H4 (cell line): Measurements from ENCODE around the gene NKX1-1. TPM values are rescaled to one million over a fixed set of nuclear protein-coding genes. Genes with fewer than 3 reads are reported as not detected.

Experiments used
- DNase-seq: peaks from one replicate; pipeline ENCODE4 v3.0.0-alpha.2; 2015; ENCODE audit warnings: low spot score
- total RNA-seq: library from RNA; depleted of rRNA; stranded (reverse); fragments of >200 nt; shearing (Covaris generic); gene quantifications from 2 replicates; pipeline ENCODE4 v1.2.3, GENCODE V29; 2014

Gene NKX1-1
- total RNA-seq, 1 experiment from 2014 or later = not detected

DNA sequence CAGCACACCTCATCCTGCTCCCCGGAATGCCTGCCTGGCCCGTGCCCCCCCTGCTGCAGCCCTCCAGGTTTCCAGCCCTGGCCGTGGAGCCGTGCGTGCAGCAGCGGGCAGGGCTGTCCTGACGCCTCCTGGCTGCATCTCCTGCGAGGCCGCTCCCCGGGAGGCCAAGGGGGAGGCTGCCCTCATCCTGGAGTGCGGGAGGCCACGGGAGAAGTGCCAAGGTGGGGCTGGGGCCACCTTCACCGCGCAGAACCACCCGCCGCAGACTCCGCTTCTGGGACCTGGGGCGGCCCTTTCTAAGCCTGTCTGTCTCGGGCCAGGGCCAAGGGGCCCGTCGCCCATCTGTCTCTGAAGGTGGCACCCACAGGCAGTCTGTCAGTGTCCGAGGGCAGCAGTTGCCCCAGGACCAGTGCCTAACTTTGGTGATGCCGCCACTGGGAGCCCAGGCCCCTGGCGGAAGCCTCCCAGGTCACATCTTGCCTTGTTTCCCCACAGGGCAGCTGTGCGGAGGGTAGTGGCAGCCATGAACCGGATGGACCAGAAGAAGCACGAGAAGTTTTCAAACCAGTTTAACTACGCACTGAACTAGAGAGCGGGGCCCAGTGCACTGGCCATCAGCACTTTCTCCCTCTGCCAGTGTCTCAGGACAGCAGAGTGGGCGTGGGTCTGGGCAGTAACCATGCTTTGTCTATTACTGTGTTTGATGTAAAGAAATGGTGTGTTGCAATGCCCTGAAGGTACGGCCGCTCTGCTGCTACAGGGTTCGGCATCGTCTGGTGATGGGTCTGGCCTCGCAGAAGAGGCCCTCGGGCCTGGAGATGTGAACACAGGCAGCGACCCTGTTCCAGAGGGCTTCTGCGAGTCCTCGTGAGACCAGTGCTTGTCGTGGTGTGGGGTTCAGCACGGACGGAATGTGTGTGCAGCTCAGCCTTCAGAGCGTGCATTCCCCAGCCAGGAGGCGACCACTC lies 20.6 kb downstream of the NKX1-1 start:
- no peak for DNase-seq

DNA sequence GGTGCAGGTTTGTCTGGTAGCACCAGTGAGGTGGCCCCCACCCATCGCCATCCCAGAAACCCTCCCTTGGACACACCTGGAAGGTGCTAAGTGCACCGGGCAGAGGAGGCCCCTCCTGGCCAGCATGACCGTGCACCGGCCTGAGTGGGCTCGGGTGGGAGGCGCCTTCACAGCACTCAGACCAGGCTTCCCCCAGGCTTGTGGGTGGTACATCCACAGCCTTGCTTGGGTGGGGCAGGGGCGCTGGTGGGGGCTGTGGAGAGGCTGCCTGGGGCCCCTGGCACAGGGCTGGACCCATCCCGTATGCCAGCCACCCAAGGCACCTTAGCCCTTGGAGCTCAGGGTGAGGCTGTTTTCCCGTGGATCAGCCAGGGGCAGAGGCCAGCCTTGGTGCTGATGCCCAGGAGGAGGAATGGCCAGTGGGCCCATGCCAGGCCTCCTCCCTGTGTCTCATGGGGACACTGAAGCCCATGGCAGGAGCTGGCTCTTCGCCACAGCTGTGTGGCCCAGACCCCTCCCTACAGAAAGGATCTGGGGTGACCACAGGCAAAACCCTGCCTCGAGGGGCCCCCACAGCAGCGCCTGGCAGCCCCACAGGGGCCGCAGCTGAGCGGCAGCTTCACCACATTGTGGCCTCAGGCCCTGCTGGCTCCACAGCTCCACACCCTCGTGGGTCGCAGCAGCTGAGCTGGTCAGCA lies 21.4 kb downstream of the NKX1-1 start:
- DNase-seq = no peak

DNA sequence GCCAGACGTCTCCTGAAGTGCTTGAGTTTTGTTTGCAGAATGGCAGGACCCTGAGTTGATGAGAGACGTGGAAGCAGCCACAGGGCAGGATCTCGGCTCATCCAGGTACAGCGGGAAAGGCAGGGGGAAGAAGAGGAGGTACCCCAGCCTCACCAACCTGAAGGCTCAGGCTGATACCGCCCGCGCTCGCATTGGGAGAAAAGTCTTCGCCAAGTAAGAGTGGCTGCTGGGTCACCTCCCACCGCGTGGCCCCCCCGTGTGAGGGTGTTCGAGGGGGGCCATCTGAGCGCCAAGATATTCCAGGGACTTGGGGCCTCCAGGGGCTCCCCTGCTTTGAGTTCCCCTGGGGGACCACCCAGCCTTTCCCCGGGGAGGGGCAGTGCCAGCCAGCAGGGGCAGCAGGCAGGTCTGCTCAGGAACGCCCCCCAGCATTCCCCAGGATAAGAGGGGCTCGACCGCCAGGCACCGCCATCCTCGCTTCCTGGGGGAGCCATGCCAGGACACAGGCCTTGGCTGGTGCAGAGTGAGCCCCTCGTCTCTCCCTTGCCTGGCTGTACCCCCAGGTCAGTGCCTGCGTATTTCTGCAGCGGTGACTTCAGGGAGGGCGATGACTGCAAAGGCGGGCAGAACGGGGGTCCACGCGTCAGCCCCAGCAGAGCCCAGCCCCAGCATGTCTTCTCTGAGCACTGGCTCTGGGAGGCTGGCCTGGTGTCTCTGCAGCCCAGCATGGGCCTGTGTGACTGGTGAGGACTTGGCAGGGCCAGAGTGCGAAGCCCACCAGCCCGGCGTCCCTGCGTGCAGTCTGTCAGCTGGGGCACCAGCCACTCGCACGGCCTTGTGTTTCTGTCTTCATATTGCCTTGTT lies 22.3 kb downstream of the NKX1-1 start:
- DNase-seq = no peak

- no peak for DNase-seq
Observed at GRCh38 chr4:1382776-1383727, 23.2 kb downstream of the NKX1-1 start.

DNA sequence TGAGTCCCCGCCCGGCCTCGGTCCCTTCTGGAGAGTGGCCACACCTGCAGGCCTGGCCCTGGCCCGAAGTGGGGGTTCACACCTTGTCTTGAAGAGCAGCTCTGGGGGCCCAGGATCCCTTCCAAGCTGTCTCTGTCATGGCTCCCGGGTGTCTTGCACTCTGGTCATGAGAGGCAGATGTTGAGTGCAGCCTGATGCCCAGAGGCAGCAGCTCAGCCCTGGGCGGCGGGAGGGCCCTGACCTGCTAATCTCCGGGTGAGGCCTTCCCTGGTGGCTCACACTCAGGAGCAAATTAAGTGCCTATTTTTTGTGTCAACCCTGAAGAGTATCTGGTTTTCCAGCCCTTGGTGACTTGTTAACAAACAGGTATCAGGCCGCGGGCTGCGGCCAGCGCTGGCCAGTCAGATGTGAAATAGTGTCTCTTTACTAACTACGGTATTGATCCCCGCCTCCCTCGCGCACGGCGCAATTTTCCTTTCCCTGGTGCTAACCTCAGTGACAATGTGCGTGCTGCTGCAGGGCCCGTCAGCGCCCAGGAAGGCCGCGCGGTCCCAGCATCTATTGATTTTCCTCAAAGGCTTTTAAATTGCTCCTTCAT lies 24.2 kb downstream of the NKX1-1 start:
- no peak for DNase-seq

DNA sequence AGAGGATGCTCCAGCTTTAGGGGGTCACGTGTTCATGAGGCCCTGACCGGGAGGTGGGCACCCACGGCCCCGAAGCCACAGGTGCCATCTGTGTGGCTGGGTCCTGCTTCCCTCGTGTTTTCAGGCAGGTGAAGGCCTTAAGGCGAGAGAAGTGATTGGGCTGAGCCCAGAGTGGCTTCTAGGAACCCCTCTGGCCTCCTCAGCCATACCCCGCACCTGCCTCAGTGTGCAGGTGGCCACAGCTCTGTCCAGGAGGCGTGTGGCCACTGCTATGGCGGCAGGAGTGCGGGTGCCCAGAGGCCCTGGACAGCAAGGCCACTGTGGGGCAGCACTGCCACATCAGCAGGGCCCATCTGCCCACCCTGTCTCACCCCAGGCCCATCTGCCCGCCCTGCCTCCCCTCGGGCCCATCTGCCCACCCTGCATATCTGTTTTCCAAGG lies 25.0 kb downstream of the NKX1-1 start:
- no peak for DNase-seq

DNA sequence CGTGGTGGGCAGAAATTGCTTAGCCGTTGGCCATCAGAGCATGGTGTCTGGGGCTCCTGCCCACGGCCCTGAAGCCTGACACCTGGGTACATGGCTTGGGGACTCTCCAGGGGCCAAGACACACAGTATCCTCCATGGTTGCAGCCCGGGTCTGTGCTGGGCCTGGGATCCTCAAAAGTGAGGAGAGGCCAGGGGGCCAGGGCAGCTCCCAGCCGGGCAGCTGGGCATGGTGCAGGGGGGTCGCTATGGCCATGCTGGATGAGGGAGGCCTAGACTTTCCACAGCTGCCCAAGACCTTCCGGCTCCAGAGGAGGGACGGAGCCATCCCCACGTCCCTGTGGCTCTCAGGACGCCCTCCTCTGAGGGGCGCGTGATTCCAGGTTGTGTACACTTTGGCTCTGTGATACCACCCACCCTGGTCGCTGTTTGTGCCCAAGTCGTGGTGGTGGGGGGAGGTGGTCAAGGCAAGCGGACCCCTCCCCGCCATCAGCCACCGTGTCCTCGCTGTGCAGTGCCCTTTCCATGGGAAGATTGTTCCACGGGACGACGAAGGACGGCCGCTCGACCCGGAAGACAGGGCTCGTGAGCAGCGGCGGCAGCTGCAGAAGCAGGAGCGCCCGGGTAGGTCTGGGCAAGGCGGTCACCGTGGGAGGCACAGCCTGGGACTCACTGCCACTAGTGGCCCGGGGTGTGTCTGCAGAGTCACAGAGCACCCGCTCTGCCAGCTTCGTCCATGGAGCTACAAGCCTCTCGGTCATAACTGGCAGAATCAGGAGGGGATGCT lies 25.7 kb downstream of the NKX1-1 start:
- DNase-seq = no peak

GRCh38 chr4:1379801-1380331 lies 26.4 kb downstream of the NKX1-1 start:
- no peak for DNase-seq

DNA sequence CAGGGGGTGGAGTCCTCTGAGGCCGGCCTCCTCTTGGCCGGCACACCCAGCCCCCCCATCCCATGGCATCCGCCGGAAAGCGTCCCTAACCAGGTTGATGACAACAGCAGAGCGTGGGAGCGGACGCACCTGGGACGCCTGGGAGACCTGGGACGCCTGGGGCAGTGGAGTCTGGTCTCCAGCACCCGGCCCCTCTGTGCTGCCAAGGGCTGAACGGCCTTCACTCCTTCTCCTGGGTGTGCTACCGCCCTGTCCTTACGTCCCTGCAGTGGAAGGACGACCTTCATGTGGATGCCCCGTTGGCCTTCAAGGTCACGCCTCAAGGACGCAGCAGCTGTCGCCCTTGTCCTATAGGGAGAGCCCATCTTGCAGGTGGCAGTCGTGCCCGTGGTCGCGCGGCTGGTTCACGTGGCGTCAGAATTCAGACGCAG lies 26.9 kb downstream of the NKX1-1 start:
- DNase-seq = no peak

DNA sequence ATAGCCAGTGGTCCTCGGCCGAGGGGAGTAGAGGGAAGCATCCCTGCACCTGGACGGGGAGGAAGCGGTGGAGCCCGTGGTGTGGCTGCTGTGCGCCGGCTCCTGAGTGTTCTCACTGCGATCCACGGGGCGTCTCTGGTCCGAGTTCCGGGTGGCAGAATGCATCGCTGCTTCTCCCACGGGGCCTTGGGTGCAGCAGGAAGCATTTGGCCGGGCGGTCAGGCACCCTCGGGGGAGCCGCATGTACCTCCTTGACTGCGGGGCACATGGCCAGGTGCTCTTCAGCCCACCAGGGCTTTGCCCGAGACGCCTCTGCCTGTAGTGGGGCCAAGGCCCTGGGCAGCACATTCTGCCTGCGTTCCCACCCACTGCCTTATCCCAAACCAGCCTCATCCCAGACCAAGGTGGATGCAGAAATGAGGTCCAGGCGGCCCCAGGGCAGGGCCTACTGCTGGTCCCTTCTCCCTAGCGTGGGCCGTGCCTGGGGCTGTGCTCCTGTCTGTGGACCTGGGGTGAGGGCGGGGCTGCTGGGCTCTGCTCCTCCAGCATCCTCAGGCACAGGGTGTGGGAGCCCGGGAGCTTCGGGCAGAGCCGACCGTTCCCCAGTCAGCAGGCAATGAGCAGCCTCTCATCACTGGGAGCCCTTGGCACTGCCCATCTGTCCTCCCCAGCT lies 27.5 kb downstream of the NKX1-1 start:
- DNase-seq = no peak

DNA sequence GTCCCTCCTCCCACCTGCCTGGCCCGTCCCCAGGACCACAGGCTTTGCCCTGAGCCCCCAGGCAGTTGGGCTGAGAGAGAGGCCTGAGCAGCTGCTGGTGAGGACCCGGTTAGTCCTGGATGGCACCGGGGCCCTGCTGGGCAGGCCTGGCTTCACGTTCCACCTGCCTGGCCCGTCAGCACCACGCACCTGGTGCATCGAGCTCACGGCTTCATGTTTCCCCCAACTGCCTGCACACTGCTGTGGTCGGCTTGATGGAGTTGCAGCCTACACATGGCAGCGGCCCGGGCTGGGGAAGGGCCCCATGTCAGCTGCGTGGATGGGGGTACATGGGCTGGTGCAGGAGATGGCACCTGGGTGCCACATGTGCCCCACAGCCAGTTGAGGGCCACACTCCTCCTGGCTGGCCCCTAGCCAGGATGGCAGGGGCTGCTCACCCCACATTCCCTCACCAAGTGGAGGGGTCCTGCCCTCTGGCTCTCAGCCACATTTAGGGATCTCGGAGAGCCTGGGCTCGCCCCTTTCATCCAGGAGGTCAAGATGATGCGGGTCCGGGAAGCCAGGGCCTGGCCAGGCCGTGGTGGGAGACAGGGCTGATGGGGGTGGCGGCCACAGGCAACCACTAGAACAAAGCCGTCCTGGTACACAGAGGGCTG lies 28.5 kb downstream of the NKX1-1 start:
- DNase-seq = no peak

DNA sequence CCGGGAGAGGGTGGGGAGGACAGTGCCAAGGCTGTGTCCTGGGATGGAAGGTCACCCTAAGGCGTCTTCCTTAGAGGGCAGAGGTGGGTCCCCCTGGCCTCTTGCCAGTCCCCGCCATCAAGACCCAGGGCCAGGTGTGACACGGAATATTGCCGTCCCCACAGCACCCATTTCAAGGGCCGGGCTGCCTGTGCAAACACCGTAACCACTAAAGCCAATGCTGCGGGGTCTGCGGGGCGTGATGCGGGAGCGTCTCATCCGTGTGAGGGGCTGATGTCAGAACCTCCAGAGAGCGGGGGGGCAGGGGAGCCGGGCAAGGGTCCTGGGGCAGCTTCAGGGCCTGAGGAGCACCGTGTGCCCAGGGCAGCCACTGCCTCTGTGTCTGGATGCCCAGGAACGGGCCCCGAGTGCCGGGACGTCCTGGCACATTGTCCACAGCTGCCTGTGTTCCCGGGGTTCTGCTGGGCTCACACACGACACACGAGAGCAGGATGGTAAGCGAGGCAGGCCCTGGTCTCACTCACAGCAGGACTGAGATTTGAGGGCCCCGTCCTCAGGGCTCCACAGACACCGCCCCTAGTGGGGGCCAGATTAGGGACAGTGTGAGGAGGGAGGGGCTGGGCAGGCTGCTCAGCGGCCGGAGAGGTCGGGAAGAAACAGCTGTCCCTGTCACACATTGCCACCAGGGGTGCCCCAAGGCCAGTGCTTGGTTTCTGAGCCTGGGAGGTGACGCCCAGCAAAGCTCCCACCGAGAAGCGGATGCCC lies 29.2 kb downstream of the NKX1-1 start:
- no peak for DNase-seq

- no peak for DNase-seq
Observed at GRCh38 chr4:1376391-1376840, 29.8 kb downstream of the NKX1-1 start.

DNA sequence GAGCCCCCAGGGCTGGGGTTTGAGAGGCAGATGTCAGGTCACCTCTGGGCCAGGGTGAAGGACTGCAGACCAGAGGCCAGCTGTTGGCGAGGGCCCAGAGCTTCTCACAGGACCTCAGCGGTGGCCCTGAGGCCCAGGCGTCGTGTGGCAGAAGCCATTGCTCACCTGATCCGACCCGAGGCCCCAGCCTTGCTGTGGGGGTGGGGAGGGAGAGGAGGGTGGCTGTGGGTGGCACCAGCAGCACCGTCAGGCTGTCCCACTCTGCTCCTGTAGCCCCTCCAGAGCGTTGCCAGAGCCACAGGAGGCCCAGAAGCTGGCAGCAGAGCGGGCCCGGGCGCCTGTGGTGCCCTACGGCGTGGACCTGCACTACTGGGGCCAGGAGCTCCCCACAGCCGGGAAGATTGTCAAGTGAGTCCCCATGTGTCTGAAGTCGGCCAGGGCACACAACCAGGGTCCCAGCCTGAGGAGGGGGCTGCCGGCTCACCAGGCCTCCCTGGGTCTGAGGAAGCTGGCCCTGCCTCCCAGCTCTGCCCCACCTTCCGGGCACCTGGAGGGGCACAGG lies 30.4 kb downstream of the NKX1-1 start:
- DNase-seq = no peak

DNA sequence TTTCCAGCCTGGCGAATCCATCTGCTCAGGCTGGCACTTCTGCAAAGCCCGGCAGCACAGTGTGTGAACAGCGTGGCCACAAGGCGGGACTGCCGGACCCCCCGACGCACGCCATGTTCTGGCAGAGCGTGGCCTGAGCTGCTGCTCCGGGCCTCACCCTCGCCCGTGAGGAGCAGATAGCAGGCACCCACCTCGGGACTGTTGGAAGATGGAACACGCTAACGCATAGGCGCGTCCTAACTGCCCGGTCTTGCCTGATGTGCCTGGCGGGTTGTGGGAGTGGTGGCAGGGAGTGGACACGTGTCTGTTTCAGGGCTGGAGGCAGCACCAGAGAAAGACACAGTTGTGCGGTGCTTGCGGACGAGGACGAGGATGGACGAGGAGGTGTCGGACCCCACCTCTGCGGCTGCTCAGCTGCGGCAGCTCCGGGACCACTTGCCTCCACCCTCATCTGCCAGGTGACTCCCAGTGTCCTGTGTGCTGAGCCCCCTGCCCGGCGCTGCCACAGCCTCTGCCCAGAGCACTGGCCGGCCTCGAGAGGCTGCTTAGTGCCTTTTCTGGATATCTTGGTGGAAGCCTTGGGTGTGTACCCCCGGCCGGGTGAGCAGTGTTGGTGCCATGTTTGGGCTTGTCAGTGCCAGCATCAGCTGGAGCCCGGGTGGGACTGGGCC lies 31.1 kb downstream of the NKX1-1 start:
- no peak for DNase-seq

- no peak for DNase-seq
Observed at GRCh38 chr4:1374706-1375045, 31.6 kb downstream of the NKX1-1 start.
